NCI-H2081 treated with DMSO at 0.1 percent for 48 hours (cell line): Measurements from ENCODE around the gene ITPR3.

Source experiments
- DNase-seq: peaks from one replicate; lab custom pipeline; 2025; lab: John Stamatoyannopoulos, UW

ITPR3 gene

GRCh38 chr6:33719326-33719987 lies 98.3 kb downstream of the ITPR3 start:
- no peak for DNase-seq

- no peak for DNase-seq
These were observed 99.9 kb downstream of the ITPR3 start for GRCh38 chr6:33720998-33721397.

GRCh38 chr6:33721508-33721907 lies 100.4 kb downstream of the ITPR3 start:
- DNase-seq: no peak

GRCh38 chr6:33722103-33722623 lies 101.0 kb downstream of the ITPR3 start:
- DNase-seq: no peak

- DNase-seq: no peak
These were observed 102.4 kb downstream of the ITPR3 start for GRCh38 chr6:33723371-33724085.

GRCh38 chr6:33724102-33725023 lies 103.2 kb downstream of the ITPR3 start:
- no peak for DNase-seq

GRCh38 chr6:33725222-33725621 lies 104.1 kb downstream of the ITPR3 start:
- no peak for DNase-seq

- DNase-seq: no peak
These were observed 105.0 kb downstream of the ITPR3 start for GRCh38 chr6:33725891-33726673.

- DNase-seq: no peak
These were observed 105.6 kb downstream of the ITPR3 start for GRCh38 chr6:33726696-33727095.

GRCh38 chr6:33727126-33727525 lies 106.0 kb downstream of the ITPR3 start:
- DNase-seq: no peak

GRCh38 chr6:33727932-33728331 lies 106.8 kb downstream of the ITPR3 start:
- DNase-seq: no peak

GRCh38 chr6:33728438-33728837 lies 107.3 kb downstream of the ITPR3 start:
- DNase-seq: no peak

- no peak for DNase-seq
These were observed 107.9 kb downstream of the ITPR3 start for GRCh38 chr6:33729059-33729458.

- no peak for DNase-seq
These were observed 109.5 kb downstream of the ITPR3 start for GRCh38 chr6:33730611-33731010.

GRCh38 chr6:33731035-33731434 lies 109.9 kb downstream of the ITPR3 start:
- DNase-seq: no peak

- DNase-seq: no peak
These were observed 110.7 kb downstream of the ITPR3 start for GRCh38 chr6:33731751-33732282.

GRCh38 chr6:33732385-33732784 lies 111.3 kb downstream of the ITPR3 start:
- DNase-seq: no peak

GRCh38 chr6:33732817-33733708 lies 111.9 kb downstream of the ITPR3 start:
- no peak for DNase-seq

- DNase-seq: no peak
These were observed 112.5 kb downstream of the ITPR3 start for GRCh38 chr6:33733709-33734007.

- DNase-seq: no peak
These were observed 114.1 kb downstream of the ITPR3 start for GRCh38 chr6:33735216-33735615.
